Stimulated activated CD8-positive, alpha-beta memory T cell treated with anti-CD3 and anti-CD28 coated beads, Interleukin-15, amount 100 ng/mL, for 48 hours (primary cell): ENCODE data around the gene MRPS12.
A peak's percentile ranks its signal among the peaks of the same experiment; 100 is the strongest.
"Not testable (repeated sequence)": the region's sequence is repeated elsewhere in the genome, so short reads cannot be mapped to it uniquely, and the experiment has no call there.

Experiments used
- DNase-seq, 2 donors: peaks; one replicate each; pipeline ENCODE4 v3.0.0-alpha.2; 2020; ENCODE audit warnings: low read depth in 2 of 2

Gene MRPS12

GRCh38 chr19:38930776-38931520, at the start of gene MRPS12:
TSS of gene MRPS12 (plus strand) at chr19:38930944. CDS start at chr19:38931295, 351 bp downstream.
- DNase-seq, result peak; percentile 96

GRCh38 chr19:38883286-38883685, 47.5 kb upstream of the MRPS12 start:
- DNase-seq, result no peak

- DNase-seq, result not testable (repeated sequence)
Measured at GRCh38 chr19:38884691-38885090, 46.1 kb upstream of the MRPS12 start.

- no peak for DNase-seq
Measured at GRCh38 chr19:38888876-38889275, 41.9 kb upstream of the MRPS12 start.

GRCh38 chr19:38889803-38890202, 40.9 kb upstream of the MRPS12 start:
- DNase-seq, result no peak

GRCh38 chr19:38890686-38891085, 40.1 kb upstream of the MRPS12 start:
- no peak for DNase-seq

DNA sequence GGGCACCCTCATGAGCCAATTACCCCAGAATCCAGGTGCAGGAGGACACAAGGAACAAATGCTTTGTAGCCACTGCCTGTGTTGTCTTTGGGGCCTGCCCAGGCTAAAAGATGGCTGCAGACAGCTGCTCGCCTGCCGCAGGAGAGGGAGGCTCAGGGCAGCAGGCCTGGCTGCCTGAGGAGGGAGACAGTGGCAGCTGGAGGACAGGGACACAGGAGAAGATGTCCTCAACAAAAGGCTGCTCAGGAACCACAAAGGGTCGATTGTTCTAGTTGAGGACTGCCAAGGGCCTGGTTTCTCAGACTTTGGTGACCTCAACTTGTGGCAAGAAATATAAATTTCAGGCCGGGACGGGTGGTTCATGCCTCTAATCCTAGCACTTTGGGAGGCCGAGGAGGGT, 39.0 kb upstream of the MRPS12 start:
- no peak for DNase-seq

GRCh38 chr19:38892841-38893240, 37.9 kb upstream of the MRPS12 start:
- no peak for DNase-seq

DNA sequence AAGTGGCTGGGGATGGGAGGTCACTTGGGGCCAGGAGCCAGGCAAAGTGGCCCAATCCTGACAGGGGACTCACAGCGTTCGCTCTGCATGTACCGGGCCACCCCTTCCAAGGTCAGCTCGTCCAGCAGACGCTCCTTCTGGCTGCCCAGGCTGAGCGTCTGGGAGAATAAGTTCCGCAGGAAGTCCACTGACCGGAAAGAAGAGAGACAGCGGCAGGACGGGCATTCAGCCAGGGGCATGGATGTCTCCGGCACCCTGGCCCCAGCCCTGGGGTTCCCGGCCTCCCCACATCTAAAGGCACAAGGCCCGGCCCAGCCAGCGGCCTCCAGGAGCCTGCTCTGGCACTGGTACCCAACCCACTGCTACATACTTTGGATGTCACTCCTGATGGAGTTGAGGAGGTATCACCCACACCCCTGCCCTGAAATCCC, 37.4 kb upstream of the MRPS12 start:
- no peak for DNase-seq

GRCh38 chr19:38894968-38895367, 35.8 kb upstream of the MRPS12 start:
- DNase-seq, result no peak

DNA sequence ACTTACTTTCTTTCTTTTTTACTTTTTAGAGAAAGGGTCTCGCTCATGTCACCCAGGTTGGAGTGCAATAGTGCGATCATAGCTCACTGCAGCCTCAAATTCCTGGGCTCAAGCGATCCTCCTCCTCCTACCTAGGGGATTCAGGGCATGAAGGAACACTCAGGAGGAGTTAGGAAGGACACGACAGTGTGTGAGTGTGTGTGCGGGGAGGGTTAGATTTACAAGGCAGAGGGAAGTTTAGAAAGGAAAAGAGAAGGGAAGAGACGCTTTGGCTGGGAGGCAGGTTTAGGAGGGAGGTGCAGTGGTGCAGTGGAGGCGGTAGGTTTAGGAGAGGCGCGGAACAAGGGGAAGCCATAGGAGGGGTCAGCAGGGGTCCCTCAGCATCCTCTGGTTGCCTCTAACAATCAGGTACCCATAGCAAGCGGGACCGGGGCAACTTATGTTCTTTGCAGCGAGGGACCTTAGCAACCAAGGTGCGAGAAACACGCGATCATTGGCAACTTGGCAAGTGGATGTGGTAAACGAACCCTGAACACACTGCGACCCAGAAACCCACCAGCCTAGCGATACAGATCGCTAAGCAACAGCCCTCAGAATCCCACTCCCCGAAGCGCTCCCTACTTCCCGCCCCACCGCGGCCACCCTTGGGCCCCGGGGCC, 31.8 kb upstream of the MRPS12 start:
- no peak for DNase-seq

- peak; percentile 99 for DNase-seq
Measured at GRCh38 chr19:38899447-38900201, 31.1 kb upstream of the MRPS12 start, which contains the start of the genes NFKBIB and SIRT2. TSS of gene NFKBIB (plus strand) at chr19:38899969. CDS start at chr19:38900033, 64 bp downstream. TSS of gene SIRT2 (minus strand) at chr19:38899618. CDS start at chr19:38899521, 97 bp downstream.

DNA sequence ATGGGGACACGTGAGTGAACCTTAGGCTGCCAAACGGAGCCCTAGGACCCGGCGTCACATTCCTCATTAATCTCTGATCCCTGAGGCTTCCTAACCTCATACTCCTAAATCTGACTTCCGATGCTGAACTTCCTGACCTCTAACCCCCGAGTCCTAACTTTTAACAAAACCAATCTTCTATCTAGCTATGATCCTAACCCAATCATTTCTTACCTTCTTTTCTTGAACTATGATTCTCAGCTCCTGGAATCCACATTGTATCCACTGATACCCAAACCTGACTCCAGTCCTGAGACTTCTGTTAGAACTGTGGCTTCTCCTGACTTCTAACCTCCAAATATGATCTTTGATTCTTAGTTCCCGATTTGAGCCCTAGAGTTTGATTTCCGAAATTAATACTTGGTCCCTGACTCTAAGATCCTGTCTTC, 30.5 kb upstream of the MRPS12 start:
- no peak for DNase-seq

DNA sequence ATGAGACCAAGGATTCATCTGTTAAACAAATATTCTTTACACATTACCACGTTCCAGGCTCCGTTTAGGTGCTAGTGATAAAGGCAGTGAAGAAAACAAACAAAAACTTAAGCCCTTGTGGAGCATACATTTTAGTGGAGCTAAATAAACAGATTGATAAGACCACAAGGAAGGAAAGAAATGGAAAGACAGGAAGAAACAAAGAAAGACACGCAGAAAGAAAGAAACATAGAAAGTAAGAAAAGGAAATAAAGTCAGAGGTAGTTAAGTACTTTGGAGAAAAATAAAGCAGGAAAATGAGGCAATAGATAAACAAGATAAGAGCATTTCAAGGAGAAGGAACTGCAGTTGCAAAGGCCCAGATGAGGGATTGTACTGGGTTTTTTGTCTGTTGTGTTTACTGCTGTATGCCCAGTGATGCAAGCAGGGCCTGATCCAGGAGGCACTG, 30.0 kb upstream of the MRPS12 start:
- no peak for DNase-seq

DNA sequence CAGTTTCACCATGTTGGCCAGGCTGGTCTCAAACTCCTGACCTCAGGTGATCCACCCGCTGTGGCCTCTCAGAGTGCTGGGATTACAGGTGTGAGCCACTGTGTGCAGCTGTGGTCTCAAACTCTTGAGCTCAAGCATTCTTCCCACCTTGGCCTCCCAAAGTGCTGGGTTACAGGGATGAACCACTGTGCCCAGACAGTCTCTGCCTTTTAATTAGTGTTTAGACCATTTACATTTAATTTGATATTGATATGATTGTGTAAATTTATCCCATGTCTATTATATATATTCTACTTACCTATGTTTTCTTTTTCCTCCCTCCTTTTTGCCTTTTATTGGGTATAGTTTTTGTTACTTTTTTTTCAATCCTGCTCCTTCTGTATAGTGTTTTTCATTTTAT, 29.1 kb upstream of the MRPS12 start:
- DNase-seq, result no peak

DNA sequence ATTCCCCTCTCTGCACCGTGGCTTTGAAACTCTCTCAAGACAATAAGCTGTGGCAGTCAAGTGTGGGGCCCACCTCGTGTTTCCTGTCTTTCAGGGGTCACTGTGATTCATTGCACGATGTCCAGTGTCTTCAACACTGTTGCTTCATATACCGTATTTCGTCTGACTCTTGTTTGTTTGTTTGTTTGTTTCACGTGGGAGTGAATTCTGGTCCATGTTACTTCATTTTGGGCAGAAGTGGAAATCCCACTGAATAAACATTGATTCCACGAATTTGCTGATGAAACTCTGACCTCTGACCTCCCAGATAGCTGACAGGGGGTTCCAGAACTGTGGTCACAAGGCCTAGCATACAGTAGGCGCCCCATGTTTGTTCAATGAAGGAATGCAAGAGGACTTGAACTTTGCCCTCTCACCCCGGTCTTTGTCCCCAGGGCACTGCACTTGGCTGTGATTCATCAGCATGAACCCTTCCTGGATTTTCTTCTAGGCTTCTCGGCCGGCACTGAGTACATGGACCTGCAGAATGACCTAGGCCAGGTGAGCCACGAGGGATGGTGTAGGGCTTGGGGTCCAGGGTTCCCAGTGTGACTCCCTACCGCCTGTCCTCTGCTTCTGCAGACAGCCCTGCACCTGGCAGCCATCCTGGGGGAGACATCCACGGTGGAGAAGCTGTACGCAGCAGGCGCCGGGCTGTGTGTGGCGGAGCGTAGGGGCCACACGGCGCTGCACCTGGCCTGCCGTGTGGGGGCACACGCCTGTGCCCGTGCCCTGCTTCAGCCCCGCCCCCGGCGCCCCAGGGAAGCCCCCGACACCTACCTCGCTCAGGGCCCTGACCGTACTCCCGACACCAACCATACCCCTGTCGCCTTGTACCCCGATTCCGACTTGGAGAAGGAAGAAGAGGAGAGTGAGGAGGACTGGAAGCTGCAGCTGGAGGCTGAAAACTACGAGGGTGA, 25.9 kb upstream of the MRPS12 start:
- DNase-seq, result no peak

DNA sequence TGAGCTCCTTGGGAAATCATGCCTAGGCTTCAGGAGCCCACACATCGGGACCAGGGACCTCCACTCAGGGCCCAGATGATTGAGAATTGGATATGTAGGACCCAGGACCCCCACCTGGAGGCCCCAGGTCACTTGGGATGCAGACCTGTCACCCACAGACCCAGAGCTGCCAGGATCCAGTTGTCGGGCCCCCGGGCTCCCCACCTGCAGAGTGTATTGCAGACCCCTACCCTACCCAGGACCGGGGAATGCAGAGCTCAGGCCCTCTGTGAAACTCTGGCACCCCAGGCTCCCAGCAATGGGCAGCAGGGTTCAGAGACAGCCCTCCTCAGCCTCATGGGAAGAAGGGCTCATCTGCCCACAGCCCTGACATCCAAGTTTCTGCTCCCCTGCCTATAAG, 25.1 kb upstream of the MRPS12 start:
- no peak for DNase-seq

DNA sequence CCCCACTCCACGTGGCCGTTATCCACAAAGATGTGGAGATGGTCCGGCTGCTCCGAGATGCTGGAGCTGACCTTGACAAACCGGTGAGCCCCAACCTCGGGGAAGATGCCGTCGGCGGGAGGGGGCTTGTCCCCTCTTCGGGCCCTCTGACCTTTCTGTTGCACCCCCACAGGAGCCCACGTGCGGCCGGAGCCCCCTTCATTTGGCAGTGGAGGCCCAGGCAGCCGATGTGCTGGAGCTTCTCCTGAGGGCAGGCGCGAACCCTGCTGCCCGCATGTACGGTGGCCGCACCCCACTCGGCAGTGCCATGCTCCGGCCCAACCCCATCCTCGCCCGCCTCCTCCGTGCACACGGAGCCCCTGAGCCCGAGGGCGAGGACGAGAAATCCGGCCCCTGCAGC, 23.5 kb upstream of the MRPS12 start:
- no peak for DNase-seq

DNA sequence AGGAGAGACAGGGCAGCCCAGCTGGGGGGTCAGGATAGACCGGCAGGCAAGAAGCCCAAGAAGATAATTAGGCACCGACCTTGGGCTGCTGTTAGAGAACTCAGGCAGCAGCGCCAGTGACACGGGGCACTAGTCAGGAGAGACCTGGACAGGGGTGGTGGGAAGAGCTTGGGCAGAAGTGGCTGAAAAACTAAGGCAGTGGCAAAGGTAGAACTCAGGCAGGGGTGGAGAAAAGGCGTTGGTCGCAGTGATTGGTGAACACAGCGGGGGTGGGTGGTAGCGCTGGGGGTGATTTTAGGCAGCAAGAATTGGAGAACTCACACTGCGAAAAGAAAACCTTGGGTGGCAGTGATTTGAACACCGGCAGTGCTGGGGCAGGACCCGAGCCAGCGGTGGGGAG, 23.1 kb upstream of the MRPS12 start:
- no peak for DNase-seq

DNA sequence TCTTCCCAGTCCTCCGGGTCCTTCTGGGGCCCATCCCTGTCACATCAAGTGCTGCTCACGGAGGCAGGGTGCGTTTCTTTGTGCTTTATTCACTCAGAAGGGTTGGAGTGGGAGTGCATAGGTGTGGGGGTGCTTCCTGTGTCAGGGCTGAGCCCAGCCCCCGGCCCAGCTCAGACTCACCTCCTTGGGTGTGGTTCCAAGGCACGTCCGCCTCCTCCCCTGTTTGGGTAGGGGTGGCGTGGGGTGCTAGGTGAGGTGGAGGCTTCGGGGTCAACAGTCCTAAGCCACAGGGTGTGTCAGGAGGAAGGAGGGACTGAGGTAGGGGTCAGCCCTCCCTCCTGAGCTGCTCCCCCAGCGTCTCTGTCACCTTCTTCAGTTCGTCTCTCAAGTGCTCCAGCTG, 21.8 kb upstream of the MRPS12 start:
- DNase-seq, result no peak

DNA sequence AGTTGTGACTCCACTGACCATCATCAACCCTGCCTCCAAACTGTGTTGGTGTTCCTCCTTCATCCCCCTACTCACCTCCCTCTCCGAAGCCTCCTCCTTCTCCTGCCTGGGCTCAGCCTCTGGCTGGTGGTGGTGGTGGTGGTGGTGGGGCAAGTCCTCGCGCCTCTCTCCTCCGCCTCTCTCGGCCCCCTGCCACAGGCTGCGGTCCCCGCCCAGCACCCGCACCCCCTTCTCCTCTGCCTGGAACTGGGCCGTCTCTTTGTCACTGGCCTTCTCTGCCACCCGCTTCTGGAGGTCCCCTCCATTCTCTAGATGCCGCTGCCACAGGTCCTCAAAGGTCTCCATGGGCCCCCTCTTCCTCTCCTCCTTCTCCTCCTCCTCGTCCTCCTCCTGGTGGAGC, 20.3 kb upstream of the MRPS12 start:
- DNase-seq, result no peak
